Gastrocnemius medialis (tissue), 4 donors: ENCODE data around the gene KCNK15. TPM values are rescaled to one million over a fixed set of nuclear protein-coding genes. Genes with fewer than 3 reads are reported as not detected.

Source experiments
- ATAC-seq, 2 donors: fragments of 150-250 bp; one replicate each; pipeline ENCODE4 v1.9.1; 2016
- DNase-seq, 2 donors: peaks; one replicate each; pipeline ENCODE4 v3.0.0-alpha.2; 2019
- H3K27ac ChIP-seq, 4 donors: fragments of 200-600 bp; sonication (generic); 1 replicate in 1 of 4; 2 replicates in 3 of 4; pipeline ENCODE4 v1.5.1; 2016 to 2018; ENCODE audit warnings: mild to moderate bottlenecking in 2 of 4, moderate library complexity in 1 of 4
- H3K27me3 ChIP-seq, 3 donors: fragments of 200-600 bp; sonication (generic) in 2 of 3; 1 replicate in 1 of 3; 2 replicates in 2 of 3; pipeline versions ENCODE4 v1.5.1 to v1.6.0; 2016 to 2019; ENCODE audit warnings: mild to moderate bottlenecking in 1 of 3, moderate library complexity in 1 of 3
- H3K36me3 ChIP-seq, 2 donors: fragments of 200-600 bp; sonication (generic) in 1 of 2; one replicate each; pipeline ENCODE4 v1.5.1; 2017 to 2018
- H3K4me1 ChIP-seq, 2 donors: fragments of 200-600 bp; sonication (generic) in 1 of 2; one replicate each; pipeline ENCODE4 v1.5.1; 2016 to 2017; ENCODE audit warnings: mild to moderate bottlenecking in 2 of 2
- H3K4me3 ChIP-seq, 4 donors: fragments of 200-600 bp; sonication (generic) in 3 of 4; 1 replicate in 1 of 4; 2 replicates in 3 of 4; pipeline ENCODE4 v1.5.1; 2016 to 2019; ENCODE audit warnings: mild to moderate bottlenecking in 2 of 4
- H3K9me3 ChIP-seq, 3 donors: fragments of 200-600 bp; sonication (generic) in 2 of 3; 1 replicate in 1 of 3; 2 replicates in 2 of 3; pipeline ENCODE4 v1.5.1; 2016 to 2019
- POLR2A ChIP-seq, 2 donors: fragments of 450-650 bp; IDR thresholded peaks; one replicate each; pipeline ENCODE4 v1.6.1; 2017; ENCODE audit warnings: antibody characterized with exemption in 2 of 2, mild to moderate bottlenecking in 2 of 2, moderate library complexity in 2 of 2
- in situ Hi-C, 4 donors: fragments of 200-750 bp; cut with MboI; loops; one replicate each; pipeline versions ENCODE4 v1.15.0 to v1.8.0; 2017; ENCODE audit warnings: low sequenced_read_pairs in 4 of 4
- intact Hi-C: fragments of 100-400 bp; cut with DNase I; formaldehyde crosslinking; loops from one replicate; pipeline ENCODE4 v1.15.1; 2023; ENCODE audit warnings: low total_unique reads
- total RNA-seq, 4 donors: library from RNA; depleted of rRNA; stranded (reverse); fragments of >200 nt; gene quantifications; one replicate each; pipeline versions ENCODE4 v1.1.0 to v1.2.3, GENCODE V29; 2016
- TF ChIP-seq, protein P1 (sequence below), 5 experiments: fragments of 450-650 bp in 3 of 5; fragments of 200-600 bp in 2 of 5; sonication (generic) in 2 of 5; IDR thresholded peaks in 4 of 5; conservative IDR thresholded peaks in 1 of 5; 1 replicate in 4 of 5; 2 replicates in 1 of 5; pipeline ENCODE4 v1.5.1; 2016 to 2019; ENCODE audit warnings: antibody characterized with exemption in 5 of 5, mild to moderate bottlenecking in 3 of 5, moderate library complexity in 3 of 5

The KCNK15 gene
- total RNA-seq, 4 donors from 2014 or later, result 0.20 TPM; not detected in 3

DNA sequence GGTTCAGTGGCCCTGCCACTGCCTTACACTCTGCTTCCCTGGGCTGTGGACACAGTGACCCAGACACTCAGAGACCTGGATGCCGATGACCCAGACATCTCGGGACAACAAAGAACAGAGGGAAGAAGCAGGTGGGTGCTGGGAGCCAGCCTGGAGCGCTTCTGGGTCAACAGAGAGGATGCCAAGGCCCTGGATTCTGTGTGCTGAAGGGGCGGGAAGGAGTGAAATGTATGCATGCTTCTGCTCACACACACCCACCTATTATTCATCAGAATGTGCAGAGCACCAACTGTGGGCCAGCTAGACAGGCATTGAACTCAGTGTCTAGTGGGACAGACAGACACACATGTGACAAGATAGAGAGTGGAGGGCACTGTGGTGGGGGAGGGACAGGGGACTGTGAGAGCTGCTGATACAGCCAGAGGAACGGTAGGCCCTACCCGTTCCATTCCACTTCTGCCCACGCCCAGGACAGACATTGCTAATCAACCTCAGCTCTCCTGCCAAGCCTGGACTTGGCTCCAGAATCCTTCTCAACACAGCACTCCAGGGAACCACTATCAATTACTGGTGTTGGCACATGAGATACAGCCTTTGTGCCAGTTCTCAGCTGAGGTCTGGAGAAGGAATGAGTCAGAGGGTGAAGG, 20.2 kb downstream of the KCNK15 start:
- DNase-seq, result no peak
- Histone ChIP-seq H3K36me3 (no peaks in the 10 kb centered on the region), H3K27me3 (no peaks in the 10 kb centered on the region), H3K4me1 (no peaks in the 10 kb centered on the region), H3K9me3 (no peaks in the 10 kb centered on the region), H3K4me3 (no peak overlapping the region), H3K27ac (no peak overlapping the region)
- ATAC-seq, result peak; percentile 60
- in situ Hi-C loops, result no loop called here
- TF ChIP-seq, protein P1, sequence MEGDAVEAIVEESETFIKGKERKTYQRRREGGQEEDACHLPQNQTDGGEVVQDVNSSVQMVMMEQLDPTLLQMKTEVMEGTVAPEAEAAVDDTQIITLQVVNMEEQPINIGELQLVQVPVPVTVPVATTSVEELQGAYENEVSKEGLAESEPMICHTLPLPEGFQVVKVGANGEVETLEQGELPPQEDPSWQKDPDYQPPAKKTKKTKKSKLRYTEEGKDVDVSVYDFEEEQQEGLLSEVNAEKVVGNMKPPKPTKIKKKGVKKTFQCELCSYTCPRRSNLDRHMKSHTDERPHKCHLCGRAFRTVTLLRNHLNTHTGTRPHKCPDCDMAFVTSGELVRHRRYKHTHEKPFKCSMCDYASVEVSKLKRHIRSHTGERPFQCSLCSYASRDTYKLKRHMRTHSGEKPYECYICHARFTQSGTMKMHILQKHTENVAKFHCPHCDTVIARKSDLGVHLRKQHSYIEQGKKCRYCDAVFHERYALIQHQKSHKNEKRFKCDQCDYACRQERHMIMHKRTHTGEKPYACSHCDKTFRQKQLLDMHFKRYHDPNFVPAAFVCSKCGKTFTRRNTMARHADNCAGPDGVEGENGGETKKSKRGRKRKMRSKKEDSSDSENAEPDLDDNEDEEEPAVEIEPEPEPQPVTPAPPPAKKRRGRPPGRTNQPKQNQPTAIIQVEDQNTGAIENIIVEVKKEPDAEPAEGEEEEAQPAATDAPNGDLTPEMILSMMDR (IDR thresholded peaks at IDR 0.05 in 4 of 5, conservative IDR thresholded peaks at IDR 0.05 in 1 of 5), result no peak
- TF ChIP-seq POLR2A (IDR thresholded peaks at IDR 0.05), result no peak
- intact Hi-C loops, result no loop called here

DNA sequence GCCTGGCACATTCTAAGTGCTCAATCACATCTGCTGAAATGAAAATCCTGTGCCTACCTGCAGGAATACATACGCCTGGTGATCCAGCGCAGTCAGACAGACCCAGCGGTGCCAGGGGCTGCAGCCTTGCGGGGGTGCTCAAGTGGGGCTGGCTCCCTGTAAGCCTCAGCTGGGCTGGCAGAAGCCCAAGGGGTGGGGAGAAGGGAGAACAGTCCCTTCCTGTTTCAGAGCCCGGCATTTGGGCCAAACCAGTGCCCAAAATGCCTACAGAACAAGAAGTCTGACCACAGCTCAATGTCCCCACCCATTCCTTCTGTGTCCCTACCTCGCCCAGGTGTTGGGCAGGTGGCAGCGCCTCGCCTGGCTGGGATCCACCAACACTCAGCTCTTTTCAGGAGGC, 22.6 kb downstream of the KCNK15 start:
- Histone ChIP-seq H3K4me1 (no peaks in the 10 kb centered on the region), H3K36me3 (no peaks in the 10 kb centered on the region), H3K27me3 (no peaks in the 10 kb centered on the region), H3K9me3 (no peaks in the 10 kb centered on the region), H3K27ac (no peak overlapping the region), H3K4me3 (no peak overlapping the region)
- TF ChIP-seq, protein P1 (IDR thresholded peaks at IDR 0.05 in 4 of 5, conservative IDR thresholded peaks at IDR 0.05 in 1 of 5), result no peak
- TF ChIP-seq POLR2A (IDR thresholded peaks at IDR 0.05), result no peak
- DNase-seq (no peak), ATAC-seq (no peak)
- intact Hi-C loops (no loop called here), in situ Hi-C loops (no loop called here)

DNA sequence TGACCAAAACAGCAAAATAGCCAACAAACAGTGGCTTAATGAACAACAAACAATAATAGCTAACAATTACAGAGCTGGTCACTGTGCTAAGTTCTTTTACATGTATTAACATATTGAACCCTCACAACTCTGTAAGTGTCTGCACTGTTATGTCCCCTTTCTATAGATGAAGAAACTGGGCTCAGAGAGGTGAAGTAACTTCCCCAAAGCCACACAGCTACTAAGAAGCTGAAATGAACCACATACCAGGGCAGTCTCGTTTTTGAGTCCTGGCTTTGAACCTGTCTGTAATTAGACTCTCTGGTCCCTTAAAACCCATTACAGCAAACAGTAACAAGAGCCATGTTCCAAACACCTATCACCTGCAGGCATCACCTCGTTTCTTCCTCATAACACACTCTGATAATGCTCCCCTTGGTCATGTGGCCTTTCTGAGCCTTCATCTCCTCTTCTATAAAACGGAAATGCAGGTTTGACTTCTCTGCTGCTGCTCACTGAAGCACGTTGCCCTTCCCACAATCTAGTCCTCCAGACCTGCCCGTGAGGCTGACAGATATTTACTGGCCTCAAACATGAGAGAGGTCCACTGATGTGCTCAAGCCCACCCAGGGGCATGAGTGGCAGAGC, 23.3 kb downstream of the KCNK15 start:
- H3K36me3 ChIP-seq, result no peaks in the 10 kb centered on the region
- no peaks in the 10 kb centered on the region for H3K27me3 ChIP-seq
- no peak for ATAC-seq
- no peaks in the 10 kb centered on the region for H3K9me3 ChIP-seq
- in situ Hi-C loops (no loop called here), intact Hi-C loops (no loop called here)
- H3K4me1 ChIP-seq, result no peaks in the 10 kb centered on the region
- no peak overlapping the region for H3K4me3 ChIP-seq
- TF ChIP-seq POLR2A (IDR thresholded peaks at IDR 0.05), result no peak
- TF ChIP-seq, protein P1 (IDR thresholded peaks at IDR 0.05 in 4 of 5, conservative IDR thresholded peaks at IDR 0.05 in 1 of 5), result no peak
- no peak overlapping the region for H3K27ac ChIP-seq
- DNase-seq, result no peak

DNA sequence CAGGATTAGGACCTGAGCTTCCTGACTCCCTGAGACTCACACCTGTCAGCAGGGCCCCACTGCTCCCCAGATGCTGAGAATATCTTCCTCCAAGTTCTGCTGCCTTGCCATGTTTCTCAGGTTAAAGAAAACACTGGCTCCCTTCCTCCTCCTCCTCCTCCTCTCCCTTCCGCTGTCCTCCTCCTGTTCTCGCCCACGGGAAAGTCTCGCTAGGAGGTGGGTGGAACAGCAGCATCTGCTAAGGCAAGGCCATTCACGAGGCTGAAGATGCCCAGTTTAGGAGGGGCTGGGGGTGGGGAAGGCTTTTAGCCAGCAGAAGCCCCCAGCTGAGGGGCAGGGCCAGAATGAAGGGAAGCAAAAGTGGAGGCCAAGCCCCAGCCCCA, 23.8 kb downstream of the KCNK15 start:
- no peaks in the 10 kb centered on the region for H3K9me3 ChIP-seq
- no peak overlapping the region for H3K4me3 ChIP-seq
- H3K27me3 ChIP-seq, result no peaks in the 10 kb centered on the region
- DNase-seq (no peak), ATAC-seq (no peak)
- no peaks in the 10 kb centered on the region for H3K4me1 ChIP-seq
- in situ Hi-C loops, result no loop called here
- TF ChIP-seq, protein P1 (IDR thresholded peaks at IDR 0.05 in 4 of 5, conservative IDR thresholded peaks at IDR 0.05 in 1 of 5), result no peak
- no peak for TF ChIP-seq POLR2A (IDR thresholded peaks at IDR 0.05)
- H3K36me3 ChIP-seq, result no peaks in the 10 kb centered on the region
- intact Hi-C loops, result no loop called here
- no peak overlapping the region for H3K27ac ChIP-seq
